IPS-20b (cell line): Measurements from ENCODE around the gene CAMK1D.
"Not testable (repeated sequence)": the region's sequence is repeated elsewhere in the genome, so short reads cannot be mapped to it uniquely, and the experiment has no call there.

Source experiments
- H3K27ac ChIP-seq: one replicate; pipeline ENCODE4 v1.5.1; 2013; ENCODE audit warnings: low read length
- H3K27me3 ChIP-seq: 2 replicates; pipeline ENCODE4 v1.6.1; 2013; ENCODE audit warnings: mild to moderate bottlenecking, low read length, inconsistent platforms; ENCODE audit not compliant: insufficient read depth
- H3K36me3 ChIP-seq: 2 replicates; pipeline ENCODE4 v1.6.1; 2013; ENCODE audit warnings: low read depth, mild to moderate bottlenecking, inconsistent platforms, low read length, moderate library complexity; ENCODE audit not compliant: insufficient read depth
- H3K4me1 ChIP-seq: 2 replicates; pipeline ENCODE4 v1.6.1; 2013; ENCODE audit warnings: mild to moderate bottlenecking, control low read depth, inconsistent platforms, low read length, moderate library complexity; ENCODE audit not compliant: insufficient read depth
- H3K4me3 ChIP-seq: 2 replicates; pipeline ENCODE4 v1.5.1; 2013; ENCODE audit warnings: mild to moderate bottlenecking, low read length, inconsistent platforms
- H3K9ac ChIP-seq: 2 replicates; pipeline ENCODE4 v1.6.1; 2013; ENCODE audit warnings: low read depth, mild to moderate bottlenecking, inconsistent platforms, low read length, moderate library complexity
- H3K9me3 ChIP-seq: 2 replicates; pipeline ENCODE4 v1.6.1; 2013; ENCODE audit warnings: mild to moderate bottlenecking, low read depth, low read length, inconsistent platforms; ENCODE audit not compliant: insufficient read depth

Gene CAMK1D

DNA sequence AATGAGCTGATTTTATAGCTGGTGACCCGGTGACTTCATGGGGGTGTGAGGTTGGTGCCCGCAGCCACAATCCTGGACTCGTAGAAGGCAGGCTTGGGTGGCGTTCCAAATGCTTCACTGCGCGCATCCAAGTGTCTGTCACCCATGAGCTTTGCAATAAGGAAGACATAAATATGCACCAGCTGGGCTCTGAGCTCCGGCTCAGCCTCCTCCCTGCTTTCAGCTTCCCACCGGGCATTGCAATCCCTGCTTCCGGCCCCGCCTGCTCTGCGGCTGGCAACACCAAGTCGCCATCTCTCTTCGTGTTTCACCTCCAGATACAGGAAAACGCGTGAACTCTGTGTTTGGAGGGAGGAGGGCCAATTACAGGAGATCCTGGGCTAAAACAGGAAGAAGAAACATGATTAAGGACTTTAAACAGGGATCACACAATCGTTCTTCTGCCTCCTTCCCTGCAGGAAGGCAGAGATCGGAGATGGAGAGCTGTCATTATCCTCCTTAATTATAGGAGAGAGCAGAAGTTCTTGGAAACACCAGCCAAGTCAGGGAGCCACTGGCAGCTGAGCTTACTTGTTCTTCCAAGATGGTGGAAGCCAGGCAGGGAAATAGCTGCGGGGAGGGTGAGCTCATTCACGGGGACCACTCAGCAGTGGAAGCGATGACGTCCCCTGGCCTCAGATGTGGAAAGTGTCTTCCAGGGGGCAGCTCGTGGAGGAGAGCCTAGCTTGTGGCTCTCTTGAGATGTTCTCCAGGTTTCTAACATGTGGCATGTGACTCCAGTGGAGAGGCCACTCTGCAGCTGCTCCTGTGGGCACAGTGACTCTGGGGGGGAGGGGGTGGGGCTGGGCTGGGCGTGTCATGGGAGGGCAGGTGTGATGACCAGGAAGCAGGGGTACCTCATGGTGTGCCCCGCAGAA is 134.9 kb downstream of the CAMK1D start:
- no peak overlapping the region for H3K4me3 ChIP-seq

GRCh38 chr10:12484941-12485805 is 135.8 kb downstream of the CAMK1D start:
- Histone ChIP-seq H3K4me1 (peaks cover 18% of the 10 kb centered on the region; the same call in 1 of the 2 replicates), H3K9ac (no peak overlapping the region), H3K4me3 (no peak overlapping the region), H3K27ac (no peak overlapping the region), H3K36me3 (no peaks in the 10 kb centered on the region), H3K9me3 (peaks cover 5% of the 10 kb centered on the region; the same call in 1 of the 2 replicates), H3K27me3 (no peaks in the 10 kb centered on the region)

More for the DNA sequence above, 134.9 kb downstream of the CAMK1D start:
- Histone ChIP-seq H3K27me3 (no peaks in the 10 kb centered on the region), H3K9me3 (peaks cover 5% of the 10 kb centered on the region; the same call in 1 of the 2 replicates), H3K27ac (no peak overlapping the region), H3K4me1 (peaks cover 18% of the 10 kb centered on the region; the same call in 1 of the 2 replicates), H3K36me3 (no peaks in the 10 kb centered on the region), H3K9ac (no peak overlapping the region)

GRCh38 chr10:12487366-12487765 is 138.0 kb downstream of the CAMK1D start:
- no peaks in the 10 kb centered on the region for H3K9me3 ChIP-seq
- H3K4me3 ChIP-seq, result no peak overlapping the region
- H3K4me1 ChIP-seq, result peaks cover 11% of the 10 kb centered on the region; the same call in 1 of the 2 replicates
- no peak overlapping the region for H3K27ac ChIP-seq
- no peaks in the 10 kb centered on the region for H3K36me3 ChIP-seq
- no peak overlapping the region for H3K9ac ChIP-seq
- no peaks in the 10 kb centered on the region for H3K27me3 ChIP-seq

DNA sequence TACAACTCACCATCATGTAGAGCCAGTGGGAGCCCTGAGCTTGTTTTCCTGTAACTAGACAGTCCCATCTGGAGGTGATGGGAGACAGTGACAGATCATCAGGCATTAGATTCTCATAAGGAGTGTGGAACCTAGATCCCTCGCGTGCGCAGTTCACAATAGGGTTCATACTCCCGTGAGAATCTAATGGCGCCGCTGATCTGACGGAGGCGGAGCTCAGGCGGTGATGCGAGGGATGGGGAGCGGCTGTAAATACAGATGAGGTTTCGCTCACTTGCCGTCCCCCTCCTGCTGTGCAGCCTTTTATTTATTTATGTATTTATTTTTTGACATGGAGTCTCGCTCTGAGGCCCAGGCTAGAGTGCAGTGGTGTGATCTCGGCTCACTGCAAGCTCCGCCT is 139.3 kb downstream of the CAMK1D start:
- no peak overlapping the region for H3K27ac ChIP-seq

DNA sequence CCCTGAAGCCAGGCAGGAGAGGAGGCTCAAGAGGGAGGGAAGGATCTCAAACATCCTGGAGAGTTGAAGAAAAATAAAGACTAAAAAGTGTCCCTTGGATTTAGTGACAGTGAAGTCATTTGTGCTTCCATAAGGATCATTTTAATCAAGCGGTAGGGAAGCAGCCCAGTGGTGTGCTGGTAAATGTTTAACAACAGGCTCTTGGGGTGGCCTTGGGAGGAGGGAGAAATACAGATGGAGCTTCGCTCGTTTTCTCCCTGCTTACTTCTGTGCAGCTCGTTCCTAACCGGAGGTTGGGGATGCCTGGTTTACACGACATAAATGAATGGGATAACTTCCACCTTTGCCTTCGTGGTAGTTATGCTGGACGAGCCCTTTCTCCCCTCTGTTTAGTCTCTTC is 140.0 kb downstream of the CAMK1D start:
- Histone ChIP-seq H3K27ac (no peak overlapping the region), H3K9ac (no peak overlapping the region), H3K4me1 (peaks cover 4% of the 10 kb centered on the region; the same call in 1 of the 2 replicates), H3K36me3 (no peaks in the 10 kb centered on the region), H3K27me3 (no peaks in the 10 kb centered on the region), H3K4me3 (no peak overlapping the region), H3K9me3 (no peaks in the 10 kb centered on the region)

More for the DNA sequence above, 139.3 kb downstream of the CAMK1D start:
- H3K4me3 ChIP-seq, result no peak overlapping the region
- no peaks in the 10 kb centered on the region for H3K27me3 ChIP-seq
- H3K9ac ChIP-seq, result no peak overlapping the region
- no peaks in the 10 kb centered on the region for H3K36me3 ChIP-seq
- peaks cover 4% of the 10 kb centered on the region; the same call in 1 of the 2 replicates for H3K4me1 ChIP-seq
- no peaks in the 10 kb centered on the region for H3K9me3 ChIP-seq

- Histone ChIP-seq H3K36me3 (no peaks in the 10 kb centered on the region), H3K4me1 (peaks cover 4% of the 10 kb centered on the region; the same call in 1 of the 2 replicates), H3K4me3 (no peak overlapping the region), H3K27me3 (no peaks in the 10 kb centered on the region), H3K9me3 (no peaks in the 10 kb centered on the region), H3K27ac (no peak overlapping the region), H3K9ac (no peak overlapping the region)
Observed at GRCh38 chr10:12489806-12490205, 140.5 kb downstream of the CAMK1D start.

GRCh38 chr10:12490963-12491362 is 141.6 kb downstream of the CAMK1D start:
- Histone ChIP-seq H3K27ac (no peak overlapping the region), H3K36me3 (no peaks in the 10 kb centered on the region), H3K4me1 (no peaks in the 10 kb centered on the region), H3K27me3 (no peaks in the 10 kb centered on the region), H3K9ac (no peak overlapping the region), H3K4me3 (no peak overlapping the region), H3K9me3 (no peaks in the 10 kb centered on the region)

DNA sequence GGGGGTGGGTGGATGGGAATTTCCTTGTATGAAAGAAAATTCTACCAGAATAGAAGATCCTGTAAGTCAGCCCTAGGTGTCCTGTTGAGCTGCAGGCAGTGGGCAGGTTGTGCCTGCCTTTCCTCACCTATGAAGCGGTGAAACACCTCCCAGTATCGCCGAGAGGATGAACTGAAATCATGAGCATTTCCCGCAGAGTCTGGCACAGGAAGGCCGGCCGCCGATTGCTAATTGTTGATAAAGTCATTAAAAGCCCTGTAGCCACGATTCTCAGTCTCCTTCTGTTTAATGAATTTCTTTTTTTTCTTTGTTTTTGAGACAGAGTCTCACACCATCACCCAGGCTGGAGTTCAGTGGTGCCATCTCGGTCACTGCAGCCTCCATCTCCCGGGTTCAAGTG is 142.1 kb downstream of the CAMK1D start:
- Histone ChIP-seq H3K27me3 (no peaks in the 10 kb centered on the region), H3K9me3 (no peaks in the 10 kb centered on the region), H3K27ac (no peak overlapping the region), H3K36me3 (no peaks in the 10 kb centered on the region), H3K4me1 (no peaks in the 10 kb centered on the region), H3K9ac (no peak overlapping the region), H3K4me3 (no peak overlapping the region)

DNA sequence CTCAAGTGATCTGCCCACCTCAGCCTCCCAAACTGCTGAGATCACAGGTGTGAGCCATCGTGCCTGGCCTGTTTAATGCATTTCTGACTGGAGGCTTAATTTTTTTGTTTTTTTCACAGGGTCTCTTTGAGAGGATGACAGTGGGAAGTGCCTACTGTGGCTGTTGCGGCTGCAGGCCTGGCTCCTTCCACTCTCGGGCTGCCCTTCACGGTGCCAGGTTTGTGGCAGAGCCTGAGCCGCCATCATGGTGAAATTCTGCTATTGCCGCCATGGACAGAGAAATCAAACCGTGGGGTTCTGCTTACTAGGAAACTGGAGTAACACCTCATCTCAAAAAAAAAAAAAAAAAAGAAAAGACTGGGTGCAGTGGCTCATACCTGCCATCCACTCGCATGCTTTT is 142.7 kb downstream of the CAMK1D start:
- Histone ChIP-seq H3K27ac (no peak overlapping the region), H3K27me3 (no peaks in the 10 kb centered on the region), H3K4me3 (no peak overlapping the region), H3K9ac (no peak overlapping the region), H3K4me1 (no peaks in the 10 kb centered on the region), H3K36me3 (no peaks in the 10 kb centered on the region), H3K9me3 (no peaks in the 10 kb centered on the region)

DNA sequence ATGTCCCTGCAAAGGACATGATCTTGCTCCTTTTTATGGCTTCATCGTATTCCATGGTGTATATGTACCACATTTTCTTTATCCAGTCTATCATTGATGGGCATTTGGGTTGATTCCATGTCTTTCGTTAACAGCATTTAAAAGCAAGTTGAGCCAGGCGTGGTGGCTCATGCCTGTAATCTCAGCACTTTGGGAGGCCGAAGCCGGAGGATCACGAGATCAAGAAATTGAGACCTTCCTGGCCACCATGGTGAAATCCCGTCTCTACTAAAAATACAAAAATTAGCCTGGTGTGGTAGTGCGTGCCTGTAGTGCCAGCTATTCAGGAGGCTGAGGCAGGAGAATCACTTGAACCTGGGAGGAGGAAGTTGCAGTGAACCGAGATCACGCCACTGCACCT is 147.7 kb downstream of the CAMK1D start:
- not testable (repeated sequence) for H3K4me1 ChIP-seq, H3K27ac ChIP-seq, H3K4me3 ChIP-seq, H3K9ac ChIP-seq, H3K9me3 ChIP-seq, H3K27me3 ChIP-seq, H3K36me3 ChIP-seq

DNA sequence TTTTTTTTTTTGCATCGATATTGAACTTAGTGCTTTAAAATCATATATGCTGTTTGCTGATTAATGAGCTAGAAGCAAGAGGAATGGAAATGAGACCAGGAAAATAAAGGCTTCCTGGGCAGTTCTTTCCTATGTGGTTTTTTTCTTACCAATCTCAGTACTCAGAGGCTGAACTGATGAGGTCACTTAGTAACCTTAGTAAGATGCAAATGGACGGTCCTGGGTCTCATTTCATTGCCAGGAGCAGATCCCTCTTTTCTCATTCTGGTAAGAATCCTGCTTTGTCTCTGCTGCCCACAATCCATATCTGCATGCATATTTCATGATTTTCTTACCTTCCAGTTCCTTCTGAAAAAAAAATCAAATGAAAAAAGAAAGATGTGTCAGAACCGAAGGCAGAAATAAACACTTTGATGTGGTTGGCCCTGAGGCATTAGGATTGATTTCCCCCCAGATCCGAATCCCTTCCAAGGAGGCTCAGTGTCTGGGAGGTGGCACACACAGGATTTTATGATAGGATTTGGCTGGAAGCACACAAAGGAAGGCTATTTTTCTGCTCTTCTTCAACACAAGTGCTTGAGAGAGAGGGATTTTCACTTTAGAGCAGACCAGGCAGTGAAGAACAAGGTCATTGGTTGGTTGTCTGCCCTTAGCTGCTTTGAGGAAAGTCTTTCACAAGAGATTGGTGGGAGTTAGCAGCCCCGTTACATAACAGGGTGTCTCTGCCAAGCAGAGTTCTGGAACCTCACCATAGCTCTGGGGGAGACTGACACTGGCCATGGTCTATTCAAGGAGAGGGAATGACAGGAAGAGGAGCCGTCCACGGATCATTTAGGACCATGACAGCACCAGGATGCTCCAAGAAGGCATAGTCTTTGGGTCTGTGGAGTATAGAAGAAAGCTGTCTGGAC is 150.0 kb downstream of the CAMK1D start:
- Histone ChIP-seq H3K4me3 (no peak overlapping the region), H3K36me3 (no peaks in the 10 kb centered on the region), H3K9ac (no peak overlapping the region), H3K9me3 (no peaks in the 10 kb centered on the region), H3K27me3 (no peaks in the 10 kb centered on the region), H3K4me1 (peaks cover 9% of the 10 kb centered on the region), H3K27ac (no peak overlapping the region)
